Measurements from ENCODE around the gene NCAPD2.

Gene NCAPD2

GRCh38 chr12:6550294-6551062, 56.6 kb downstream of the NCAPD2 start:
- ChIA-PET CTCF (interaction anchor here (0.7 to 20.9 kb wide), 9 partner anchors 9 to 322 kb away, joined by 3 to 280 read pairs (median 3); partner anchors contain the start of genes GAPDH and SPSB2), POLR2A (interaction anchor here (2.0 kb wide), 1 partner anchor 16 kb away, joined by 9 read pairs; the partner anchor contains the start of gene GAPDH)
- no peak for DNase-seq (ENCODE audit: extremely low spot score)
- TF ChIP-seq CTCF (IDR thresholded peaks at IDR 0.05; ENCODE audit: control extremely low read depth, extremely low read depth, low read depth, missing control alignments), result no peak

GRCh38 chr12:6551063-6551461, 57.2 kb downstream of the NCAPD2 start:
- no peak for DNase-seq (ENCODE audit: extremely low spot score)
- POLR2A ChIA-PET, result interaction anchor here (2.0 kb wide), 1 partner anchor 17 kb away, joined by 9 read pairs; the partner anchor contains the start of gene GAPDH
- no peak for TF ChIP-seq CTCF (IDR thresholded peaks at IDR 0.05; ENCODE audit: control extremely low read depth, extremely low read depth, low read depth, missing control alignments)
- CTCF ChIA-PET, result interaction anchor here (0.7 to 20.9 kb wide), 7 partner anchors 8 to 147 kb away, joined by 3 to 280 read pairs (median 3); partner anchors contain the start of gene GAPDH

GRCh38 chr12:6551496-6552139, 57.7 kb downstream of the NCAPD2 start:
- no peak for TF ChIP-seq CTCF (IDR thresholded peaks at IDR 0.05; ENCODE audit: control extremely low read depth, extremely low read depth, low read depth, missing control alignments)
- no peak for DNase-seq (ENCODE audit: extremely low spot score)
- ChIA-PET POLR2A (interaction anchor here (2.0 kb wide), 1 partner anchor 17 kb away, joined by 9 read pairs; the partner anchor contains the start of gene GAPDH), CTCF (interaction anchor here (1.1 to 20.9 kb wide), 8 partner anchors 8 to 146 kb away, joined by 3 to 280 read pairs (median 7); partner anchors contain the start of gene GAPDH)

- POLR2A ChIA-PET, result interaction anchor here (2.0 kb wide), 1 partner anchor 18 kb away, joined by 9 read pairs; the partner anchor contains the start of gene GAPDH
- DNase-seq (ENCODE audit: extremely low spot score), result no peak
- CTCF ChIA-PET, result interaction anchor here (1.7 to 20.9 kb wide), 5 partner anchors 12 to 146 kb away, joined by 4 to 280 read pairs (median 19); partner anchors contain the start of gene GAPDH
- TF ChIP-seq CTCF (IDR thresholded peaks at IDR 0.05; ENCODE audit: control extremely low read depth, extremely low read depth, low read depth, missing control alignments), result no peak
These were observed 58.2 kb downstream of the NCAPD2 start for GRCh38 chr12:6552140-6552551.

GRCh38 chr12:6553051-6553868, 59.4 kb downstream of the NCAPD2 start:
- CTCF ChIA-PET, result interaction anchor here (0.6 to 20.9 kb wide), 23 partner anchors 8 to 278 kb away, joined by 3 to 280 read pairs (median 3); partner anchors contain the start of genes COPS7A, GAPDH, LPAR5 and MLF2
- TF ChIP-seq CTCF (IDR thresholded peaks at IDR 0.05; ENCODE audit: control extremely low read depth, extremely low read depth, low read depth, missing control alignments), result no peak
- POLR2A ChIA-PET, result interaction anchor here (0.8 kb wide), 1 partner anchor 83 kb away, joined by 3 read pairs; the partner anchor contains the start of gene VAMP1
- DNase-seq (ENCODE audit: extremely low spot score), result no peak

Measured in GM10248 (cell line).